T-cell (primary cell): ENCODE results near the gene GTF2F1. TPM values are rescaled to one million over a fixed set of nuclear protein-coding genes. Genes with fewer than 3 reads are reported as not detected.

Experiments
- ATAC-seq, 4 experiments: fragments of 200-7000 bp in 3 of 4; fragments of 150-1000 bp in 1 of 4; cut with Tn5 transposase; replicated peaks in 1 of 4; 1 replicate in 3 of 4; 2 replicates in 1 of 4; pipeline ENCODE4 v1.10.0; 2021; ENCODE audit warnings: moderate library complexity in 3 of 4, mild to moderate bottlenecking in 2 of 4, moderate number of reproducible peaks in 1 of 4
- CTCF ChIA-PET, 2 donors: fragments of 300-600 bp; sonication (Branson Sonifier 250); formaldehyde crosslinking; loops; one replicate each; lab custom pipeline; 2022; ENCODE audit warnings: antibody characterized with exemption in 2 of 2; lab: Charles Lee
- POLR2A ChIA-PET, 2 donors: fragments of 300-600 bp; sonication (Branson Sonifier 250); formaldehyde crosslinking; loops; one replicate each; lab custom pipeline; 2022; ENCODE audit warnings: antibody characterized with exemption in 2 of 2; lab: Charles Lee
- DNase-seq, 35 experiments: peaks; one replicate each; pipeline versions ENCODE4 v3.0.0 to v3.0.0-alpha.2; 2013 to 2023
- H3K27ac ChIP-seq: one replicate; pipeline ENCODE4 v1.5.1; 2013; ENCODE audit warnings: low read length
- H3K27me3 ChIP-seq, 2 experiments: replicated peaks in 1 of 2; 1 replicate in 1 of 2; 2 replicates in 1 of 2; pipeline versions ENCODE4 v1.6.1 to v1.7.0; 2013; ENCODE audit warnings: low read length in 1 of 2, mixed read lengths in 1 of 2; ENCODE audit not compliant: control insufficient read depth in 2 of 2, insufficient read depth in 2 of 2; ENCODE audit errors: extremely low read depth in 1 of 2
- H3K36me3 ChIP-seq, 2 donors: 1 replicate in 1 of 2; 2 replicates in 1 of 2; pipeline versions ENCODE4 v1.6.1 to v1.7.0; 2013; ENCODE audit warnings: low read length in 1 of 2; ENCODE audit not compliant: control insufficient read depth in 2 of 2, insufficient read depth in 1 of 2; ENCODE audit errors: extremely low read depth in 1 of 2
- H3K4me1 ChIP-seq, 2 experiments: 1 replicate in 1 of 2; 2 replicates in 1 of 2; pipeline versions ENCODE4 v1.6.1 to v1.7.0; 2013; ENCODE audit warnings: low read length in 2 of 2, mixed read lengths in 1 of 2; ENCODE audit not compliant: insufficient read depth in 2 of 2, control insufficient read depth in 1 of 2; ENCODE audit errors: extremely low read depth in 1 of 2
- H3K4me3 ChIP-seq, 2 donors: 1 replicate in 1 of 2; 2 replicates in 1 of 2; pipeline versions ENCODE4 v1.5.1 to v1.7.0; 2013; ENCODE audit warnings: mild to moderate bottlenecking in 2 of 2, low read length in 1 of 2, moderate library complexity in 1 of 2; ENCODE audit not compliant: control insufficient read depth in 1 of 2; ENCODE audit errors: extremely low read depth in 1 of 2
- H3K9me3 ChIP-seq: 2 replicates; pipeline ENCODE4 v1.7.0; 2013
- H3K27ac Mint-ChIP-seq, 2 donors: one replicate each; pipeline ENCODE4 v1.8.0; 2020 to 2021; ENCODE audit warnings: mild to moderate bottlenecking in 2 of 2, mixed read lengths in 2 of 2
- H3K27me3 Mint-ChIP-seq, 2 donors: one replicate each; pipeline ENCODE4 v1.8.0; 2021 to 2022; ENCODE audit warnings: mixed read lengths in 2 of 2
- H3K36me3 Mint-ChIP-seq: one replicate; pipeline ENCODE4 v1.8.0; 2021; ENCODE audit warnings: mixed read lengths
- H3K4me1 Mint-ChIP-seq, 3 donors: one replicate each; pipeline ENCODE4 v1.8.0; 2020 to 2022; ENCODE audit warnings: mixed read lengths in 3 of 3, mild to moderate bottlenecking in 1 of 3
- H3K4me3 Mint-ChIP-seq, 3 donors: one replicate each; pipeline ENCODE4 v1.8.0; 2020 to 2022; ENCODE audit warnings: mild to moderate bottlenecking in 3 of 3, mixed read lengths in 3 of 3, moderate library complexity in 3 of 3
- H3K9me3 Mint-ChIP-seq, 3 donors: one replicate each; pipeline ENCODE4 v1.8.0; 2020 to 2022; ENCODE audit warnings: mixed read lengths in 3 of 3
- WGBS: methylation state at CpG from one replicate; pipeline ENCODE4 v1.1.5; 2013; ENCODE audit warnings: missing lambda C conversion rate; ENCODE audit not compliant: insufficient coverage; 5-methylcytosine and 5-hydroxymethylcytosine counted together
- total RNA-seq, 35 experiments: library from RNA in 6 of 35; stranded (reverse) in 6 of 35; fragments of 120-200 nt in 1 of 35; gene quantifications; one replicate each; pipeline versions ENCODE4 v1.2.1 to v1.2.4 and lab custom pipeline; 2013 to 2026

Gene GTF2F1
- total RNA-seq, 5 donors from 2014 or later (not counting 1 experiment from before 2014, with no cell fraction given) = 52.6 to 63.1 (median 60.3) TPM

- Mint-ChIP-seq H3K36me3 (peaks cover 31% of the 10 kb centered on the region), H3K27ac (no peak overlapping the region), H3K9me3 (no peaks in the 10 kb centered on the region), H3K27me3 (no peaks in the 10 kb centered on the region), H3K4me1 (no peaks in the 10 kb centered on the region), H3K4me3 (no peak overlapping the region)
- 96% methylated on average over 34 of the region's 47 CpGs for WGBS
- Histone ChIP-seq H3K4me1 (no peaks in the 10 kb centered on the region), H3K27ac (no peak overlapping the region), H3K27me3 (no peaks in the 10 kb centered on the region), H3K4me3 (no peak overlapping the region), H3K36me3 (peaks cover 24 to 59% of the 10 kb centered on the region in 2 donors), H3K9me3 (no peaks in the 10 kb centered on the region)
- ChIA-PET POLR2A (no interaction called here), CTCF (no interaction called here)
- ATAC-seq (no peak), DNase-seq (no peak)
Observed at GRCh38 chr19:6414793-6415590, 22.0 kb upstream of the GTF2F1 start.

- ChIA-PET CTCF (no interaction called here), POLR2A (no interaction called here)
- Histone ChIP-seq H3K27ac (no peak overlapping the region), H3K9me3 (no peaks in the 10 kb centered on the region), H3K4me1 (no peaks in the 10 kb centered on the region), H3K27me3 (no peaks in the 10 kb centered on the region), H3K36me3 (peaks cover 24 to 49% of the 10 kb centered on the region in 2 donors), H3K4me3 (no peak overlapping the region)
- DNase-seq = no peak
- H3K27ac Mint-ChIP-seq = no peak overlapping the region
- no peaks in the 10 kb centered on the region for H3K4me1 Mint-ChIP-seq
- H3K36me3 Mint-ChIP-seq = peaks cover 28% of the 10 kb centered on the region
- no peak for ATAC-seq
- 95% methylated on average over 32 of the region's 42 CpGs for WGBS
- H3K9me3 Mint-ChIP-seq = no peaks in the 10 kb centered on the region
- H3K27me3 Mint-ChIP-seq = no peaks in the 10 kb centered on the region
- H3K4me3 Mint-ChIP-seq = no peak overlapping the region
Observed at GRCh38 chr19:6413721-6414643, 21.0 kb upstream of the GTF2F1 start.

GRCh38 chr19:6413291-6413690 lies 20.3 kb upstream of the GTF2F1 start:
- no peak for DNase-seq
- no peak for ATAC-seq
- ChIA-PET CTCF (no interaction called here), POLR2A (no interaction called here)
- Histone ChIP-seq H3K4me1 (no peaks in the 10 kb centered on the region), H3K9me3 (no peaks in the 10 kb centered on the region), H3K4me3 (no peak overlapping the region), H3K27ac (no peak overlapping the region), H3K36me3 (peaks cover 24 to 42% of the 10 kb centered on the region in 2 donors), H3K27me3 (no peaks in the 10 kb centered on the region)
- Mint-ChIP-seq H3K4me3 (no peak overlapping the region), H3K9me3 (no peaks in the 10 kb centered on the region), H3K4me1 (no peaks in the 10 kb centered on the region), H3K27ac (no peak overlapping the region), H3K27me3 (no peaks in the 10 kb centered on the region), H3K36me3 (peaks cover 21% of the 10 kb centered on the region)
- WGBS = no CpG with 5 or more reads among the region's 10 CpGs

GRCh38 chr19:6412447-6413091 lies 19.6 kb upstream of the GTF2F1 start:
- ChIA-PET CTCF (no interaction called here), POLR2A (no interaction called here)
- Mint-ChIP-seq H3K36me3 (peaks cover 20% of the 10 kb centered on the region), H3K4me1 (no peaks in the 10 kb centered on the region), H3K27ac (no peak overlapping the region), H3K4me3 (no peak overlapping the region), H3K9me3 (no peaks in the 10 kb centered on the region), H3K27me3 (no peaks in the 10 kb centered on the region)
- WGBS = 67% methylated on average over 6 of the region's 15 CpGs
- H3K27me3 ChIP-seq = no peaks in the 10 kb centered on the region
- no peak overlapping the region for H3K27ac ChIP-seq
- H3K4me1 ChIP-seq = no peaks in the 10 kb centered on the region
- DNase-seq (peak in 28 of 35 experiments; percentile 16 to 66 (median 39)), ATAC-seq (peak; percentile 59 to 76 (median 74))
- peaks cover 20 to 35% of the 10 kb centered on the region in 2 donors for H3K36me3 ChIP-seq
- no peak overlapping the region for H3K4me3 ChIP-seq
- H3K9me3 ChIP-seq = no peaks in the 10 kb centered on the region

GRCh38 chr19:6412061-6412446 lies 19.1 kb upstream of the GTF2F1 start:
- Mint-ChIP-seq H3K27me3 (no peaks in the 10 kb centered on the region), H3K4me3 (no peak overlapping the region), H3K27ac (no peak overlapping the region), H3K4me1 (no peaks in the 10 kb centered on the region), H3K9me3 (no peaks in the 10 kb centered on the region), H3K36me3 (peaks cover 15% of the 10 kb centered on the region)
- CTCF ChIA-PET = no interaction called here
- Histone ChIP-seq H3K27ac (no peak overlapping the region), H3K4me3 (no peak overlapping the region), H3K36me3 (peaks cover 18 to 30% of the 10 kb centered on the region in 2 donors), H3K4me1 (no peaks in the 10 kb centered on the region), H3K9me3 (no peaks in the 10 kb centered on the region), H3K27me3 (no peaks in the 10 kb centered on the region)
- no peak for DNase-seq
- ATAC-seq = peak in 2 of 4 experiments; percentile 13 to 38
- 92% methylated on average over 11 of the region's 12 CpGs for WGBS
- POLR2A ChIA-PET = no interaction called here

GRCh38 chr19:6409346-6409745 lies 16.4 kb upstream of the GTF2F1 start:
- H3K27me3 Mint-ChIP-seq = no peaks in the 10 kb centered on the region
- no peak overlapping the region for H3K27ac Mint-ChIP-seq
- ChIA-PET POLR2A (no interaction called here), CTCF (no interaction called here)
- peaks cover 2% of the 10 kb centered on the region for H3K36me3 Mint-ChIP-seq
- H3K27ac ChIP-seq = no peak overlapping the region
- ATAC-seq (no peak), DNase-seq (no peak)
- no peak overlapping the region for H3K4me3 Mint-ChIP-seq
- no peaks in the 10 kb centered on the region for H3K9me3 ChIP-seq
- 95% methylated on average over 4 of the region's 6 CpGs for WGBS
- H3K4me1 Mint-ChIP-seq = no peaks in the 10 kb centered on the region
- peaks cover 2 to 5% of the 10 kb centered on the region in 2 donors for H3K36me3 ChIP-seq
- no peaks in the 10 kb centered on the region for H3K4me1 ChIP-seq
- H3K27me3 ChIP-seq = no peaks in the 10 kb centered on the region
- H3K4me3 ChIP-seq = no peak overlapping the region
- H3K9me3 Mint-ChIP-seq = no peaks in the 10 kb centered on the region
